ENCODE measurements around the gene CRIP2.

DNA sequence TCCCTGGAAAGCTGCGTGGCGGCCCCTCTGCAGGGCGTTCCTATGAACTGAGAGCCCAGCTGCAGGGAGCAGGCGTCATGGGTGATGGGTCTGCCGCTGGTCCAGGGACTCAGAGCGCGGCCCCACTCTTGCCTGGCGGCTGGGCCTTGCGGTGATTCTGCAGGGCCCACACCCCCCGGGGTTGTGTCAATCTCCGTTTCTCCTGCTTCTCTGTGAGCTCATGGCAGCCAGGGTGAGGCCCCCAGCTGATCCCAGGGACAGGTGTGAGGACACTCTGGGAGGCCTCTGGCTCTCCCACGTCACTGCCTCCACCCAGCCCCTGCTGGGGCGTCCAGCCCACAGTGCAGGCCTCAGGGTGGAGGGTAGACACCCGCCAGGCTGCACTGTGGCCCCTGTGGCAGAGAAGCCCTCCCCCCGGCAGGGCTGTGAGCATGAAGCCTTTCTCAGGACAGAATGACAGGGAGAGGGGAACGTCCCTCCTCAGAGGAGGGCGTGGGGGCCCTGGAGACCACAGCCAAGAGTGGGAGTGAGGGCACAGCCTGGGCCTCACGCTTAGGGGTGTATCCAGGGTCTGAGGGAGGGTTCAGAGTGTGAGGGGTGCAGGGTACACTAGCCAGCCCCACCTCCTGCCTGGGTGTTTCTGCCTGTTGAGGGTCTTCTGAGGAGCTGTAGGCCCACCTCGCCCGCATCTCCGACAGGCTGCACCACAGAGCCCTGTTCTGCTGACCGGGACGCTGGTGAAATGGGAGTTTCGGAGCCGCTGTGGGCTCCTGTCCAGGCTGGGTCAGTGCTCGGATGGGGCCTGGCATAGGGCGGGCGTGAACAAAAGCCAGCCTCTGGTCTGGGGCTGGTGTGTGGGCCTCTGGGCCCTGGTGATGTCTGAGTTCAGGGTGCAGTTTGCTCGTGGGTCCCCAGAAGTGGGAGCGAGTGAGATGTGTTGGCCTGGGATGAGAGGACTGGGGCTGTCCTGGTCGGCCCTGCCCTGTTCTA is 26.7 kb upstream of the CRIP2 start:
- TF ChIP-seq CEBPB (IDR thresholded peaks at IDR 0.05; ENCODE audit: low read depth, low read length) (no peak), CTBP2 (IDR thresholded peaks at IDR 0.05; ENCODE audit: borderline replicate concordance, insufficient read depth, insufficient read length, low read length) (no peak), CREB1 (IDR thresholded peaks at IDR 0.05) (no peak), JUND (IDR thresholded peaks at IDR 0.05; ENCODE audit: low read length) (no peak), TAF1 (IDR thresholded peaks at IDR 0.05; ENCODE audit: low read depth, low read length) (no peak), POLR2AphosphoS5 (IDR thresholded peaks at IDR 0.05; ENCODE audit: low read depth, low read length) (no peak), RBBP5 (IDR thresholded peaks at IDR 0.05; ENCODE audit: borderline replicate concordance, low read depth, low read length) (no peak), BRCA1 (IDR thresholded peaks at IDR 0.05; ENCODE audit: low read depth, low read length) (no peak), CHD2 (IDR thresholded peaks at IDR 0.05; ENCODE audit: low read length) (no peak)
- TF ChIP-seq, protein P1, sequence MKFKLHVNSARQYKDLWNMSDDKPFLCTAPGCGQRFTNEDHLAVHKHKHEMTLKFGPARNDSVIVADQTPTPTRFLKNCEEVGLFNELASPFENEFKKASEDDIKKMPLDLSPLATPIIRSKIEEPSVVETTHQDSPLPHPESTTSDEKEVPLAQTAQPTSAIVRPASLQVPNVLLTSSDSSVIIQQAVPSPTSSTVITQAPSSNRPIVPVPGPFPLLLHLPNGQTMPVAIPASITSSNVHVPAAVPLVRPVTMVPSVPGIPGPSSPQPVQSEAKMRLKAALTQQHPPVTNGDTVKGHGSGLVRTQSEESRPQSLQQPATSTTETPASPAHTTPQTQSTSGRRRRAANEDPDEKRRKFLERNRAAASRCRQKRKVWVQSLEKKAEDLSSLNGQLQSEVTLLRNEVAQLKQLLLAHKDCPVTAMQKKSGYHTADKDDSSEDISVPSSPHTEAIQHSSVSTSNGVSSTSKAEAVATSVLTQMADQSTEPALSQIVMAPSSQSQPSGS (IDR thresholded peaks at IDR 0.05; ENCODE audit: low read length) = no peak
- TF ChIP-seq, protein P2, sequence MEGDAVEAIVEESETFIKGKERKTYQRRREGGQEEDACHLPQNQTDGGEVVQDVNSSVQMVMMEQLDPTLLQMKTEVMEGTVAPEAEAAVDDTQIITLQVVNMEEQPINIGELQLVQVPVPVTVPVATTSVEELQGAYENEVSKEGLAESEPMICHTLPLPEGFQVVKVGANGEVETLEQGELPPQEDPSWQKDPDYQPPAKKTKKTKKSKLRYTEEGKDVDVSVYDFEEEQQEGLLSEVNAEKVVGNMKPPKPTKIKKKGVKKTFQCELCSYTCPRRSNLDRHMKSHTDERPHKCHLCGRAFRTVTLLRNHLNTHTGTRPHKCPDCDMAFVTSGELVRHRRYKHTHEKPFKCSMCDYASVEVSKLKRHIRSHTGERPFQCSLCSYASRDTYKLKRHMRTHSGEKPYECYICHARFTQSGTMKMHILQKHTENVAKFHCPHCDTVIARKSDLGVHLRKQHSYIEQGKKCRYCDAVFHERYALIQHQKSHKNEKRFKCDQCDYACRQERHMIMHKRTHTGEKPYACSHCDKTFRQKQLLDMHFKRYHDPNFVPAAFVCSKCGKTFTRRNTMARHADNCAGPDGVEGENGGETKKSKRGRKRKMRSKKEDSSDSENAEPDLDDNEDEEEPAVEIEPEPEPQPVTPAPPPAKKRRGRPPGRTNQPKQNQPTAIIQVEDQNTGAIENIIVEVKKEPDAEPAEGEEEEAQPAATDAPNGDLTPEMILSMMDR (IDR thresholded peaks at IDR 0.05; ENCODE audit: control extremely low read depth in 1 of 3, insufficient read depth in 1 of 3, low read depth in 1 of 3, low read length in 3 of 3) = no peak
